H1 (cell line): ENCODE results near the gene CROCC2. TPM values are rescaled to one million over a fixed set of nuclear protein-coding genes. Genes with fewer than 3 reads are reported as not detected.

Source experiments
- CTCF ChIA-PET: fragments of 300-600 bp; sonication (Branson Sonifier 250); formaldehyde crosslinking; loops from one replicate; lab custom pipeline; 2021; ENCODE audit not compliant: partially characterized antibody; lab: Charles Lee
- POLR2A ChIA-PET: fragments of 300-600 bp; sonication (Branson Sonifier 250); formaldehyde crosslinking; loops from one replicate; lab custom pipeline; 2021; ENCODE audit warnings: inconsistent platforms; ENCODE audit not compliant: partially characterized antibody; lab: Charles Lee
- DNase-seq, 2 experiments: peaks; one replicate each; pipeline versions ENCODE4 v3.0.0 to v3.0.0-alpha.2; 2010 to 2022; ENCODE audit warnings: low spot score in 2 of 2, low read depth in 1 of 2, mixed read lengths in 1 of 2
- FAIRE-seq: peaks from 2 replicates; lab custom pipeline; 2011; peaks lifted over from hg19 to GRCh38; lab: Jason Lieb, UNC
- H2AFZ ChIP-seq: 2 replicates; pipeline ENCODE4 v1.8.1; 2012; ENCODE audit warnings: low read length, inconsistent platforms
- H2AK5ac ChIP-seq: 2 replicates; pipeline ENCODE4 v1.6.1; 2013; ENCODE audit warnings: low read depth, low read length
- H2BK120ac ChIP-seq: replicated peaks from 2 replicates; pipeline ENCODE3; 2013; ENCODE audit warnings: low read depth, low read length, inconsistent platforms
- H2BK12ac ChIP-seq: 2 replicates; pipeline ENCODE4 v1.6.1; 2013; ENCODE audit warnings: low read depth, low read length
- H2BK15ac ChIP-seq: 2 replicates; pipeline ENCODE4 v1.6.1; 2013; ENCODE audit warnings: low read length
- H2BK20ac ChIP-seq: 2 replicates; pipeline ENCODE4 v1.6.1; 2013; ENCODE audit warnings: low read length
- H2BK5ac ChIP-seq: 2 replicates; pipeline ENCODE4 v1.6.1; 2013; ENCODE audit warnings: low read depth, low read length
- H3K14ac ChIP-seq: 2 replicates; pipeline ENCODE4 v1.6.1; 2013; ENCODE audit warnings: inconsistent platforms; ENCODE audit not compliant: insufficient read length
- H3K18ac ChIP-seq: 2 replicates; pipeline ENCODE4 v1.6.1; 2013; ENCODE audit warnings: low read length; ENCODE audit errors: extremely low read depth
- H3K23ac ChIP-seq: 2 replicates; pipeline ENCODE4 v1.6.1; 2013; ENCODE audit warnings: inconsistent platforms; ENCODE audit not compliant: insufficient read length
- H3K23me2 ChIP-seq: 2 replicates; pipeline ENCODE4 v1.6.1; 2013; ENCODE audit warnings: low read depth, low read length
- H3K27ac ChIP-seq: 2 replicates; pipeline ENCODE4 v1.6.1; 2011; ENCODE audit warnings: low read depth, low read length, inconsistent platforms
- H3K27me3 ChIP-seq, 4 experiments: replicated peaks in 1 of 4; 1 replicate in 1 of 4; 2 replicates in 3 of 4; pipeline versions ENCODE4 v1.6.1 to v1.8.1; 2011 to 2013; ENCODE audit warnings: low read length in 3 of 4, mild to moderate bottlenecking in 3 of 4, inconsistent platforms in 2 of 4, mixed read lengths in 2 of 4, moderate library complexity in 1 of 4; ENCODE audit not compliant: control insufficient read depth in 3 of 4, insufficient read depth in 3 of 4; ENCODE audit errors: extremely low read depth in 1 of 4
- H3K36me3 ChIP-seq, 4 experiments: 2 replicates each; pipeline versions ENCODE4 v1.6.1 to v1.8.1; 2011 to 2013; ENCODE audit warnings: mild to moderate bottlenecking in 4 of 4, low read length in 3 of 4, moderate library complexity in 2 of 4, control low read depth in 1 of 4, inconsistent platforms in 1 of 4; ENCODE audit not compliant: insufficient read depth in 4 of 4, control insufficient read depth in 2 of 4
- H3K4ac ChIP-seq: replicated peaks from 2 replicates; pipeline ENCODE3; 2013; ENCODE audit warnings: low read length, low read depth, mixed read lengths, inconsistent platforms; ENCODE audit not compliant: insufficient read length
- H3K4me1 ChIP-seq, 4 experiments: replicated peaks in 1 of 4; 1 replicate in 1 of 4; 2 replicates in 3 of 4; pipeline versions ENCODE4 v1.6.1 to v1.8.1; 2011 to 2013; ENCODE audit warnings: low read length in 3 of 4, inconsistent platforms in 2 of 4, mixed read lengths in 1 of 4; ENCODE audit not compliant: insufficient read depth in 4 of 4, control insufficient read depth in 3 of 4
- H3K4me2 ChIP-seq, 2 experiments: 2 replicates each; pipeline versions ENCODE4 v1.6.1 to v1.8.1; 2011 to 2013; ENCODE audit warnings: low read depth in 2 of 2, low read length in 2 of 2, control low read depth in 1 of 2, inconsistent platforms in 1 of 2, mild to moderate bottlenecking in 1 of 2; ENCODE audit not compliant: insufficient read depth in 1 of 2
- H3K4me3 ChIP-seq, 4 experiments: fragments of 200-600, 300-600 bp in 1 of 4; sonication (generic), shearing (Covaris generic), sonication (Bioruptor Twin) in 1 of 4; 2 replicates each; pipeline versions ENCODE4 v1.5.1 to v1.8.1; 2011 to 2016; ENCODE audit warnings: low read length in 4 of 4, low read depth in 3 of 4, control low read depth in 2 of 4, inconsistent platforms in 2 of 4, mild to moderate bottlenecking in 2 of 4, mixed read lengths in 1 of 4, moderate library complexity in 1 of 4; ENCODE audit not compliant: insufficient read depth in 2 of 4; ENCODE audit errors: extremely low read depth in 1 of 4
- H3K56ac ChIP-seq: replicated peaks from 2 replicates; pipeline ENCODE3; 2013; ENCODE audit warnings: low read depth, mild to moderate bottlenecking, mixed read lengths, low read length, inconsistent platforms; ENCODE audit not compliant: insufficient read length
- H3K79me1 ChIP-seq: 2 replicates; pipeline ENCODE4 v1.6.1; 2013; ENCODE audit warnings: low read depth, low read length, control low read depth
- H3K79me2 ChIP-seq, 2 experiments: 2 replicates each; pipeline versions ENCODE4 v1.6.1 to v1.8.1; 2012 to 2013; ENCODE audit warnings: low read length in 2 of 2, mild to moderate bottlenecking in 2 of 2, inconsistent platforms in 1 of 2; ENCODE audit not compliant: insufficient read depth in 2 of 2, control insufficient read depth in 1 of 2
- H3K9ac ChIP-seq, 4 experiments: replicated peaks in 1 of 4; 1 replicate in 1 of 4; 2 replicates in 3 of 4; pipeline versions ENCODE4 v1.6.1 to v1.8.1; 2011 to 2013; ENCODE audit warnings: low read depth in 3 of 4, low read length in 3 of 4, control low read depth in 2 of 4, mild to moderate bottlenecking in 2 of 4, moderate library complexity in 2 of 4, inconsistent platforms in 1 of 4; ENCODE audit errors: extremely low read depth in 1 of 4
- H3K9me3 ChIP-seq, 2 experiments: 2 replicates each; pipeline versions ENCODE4 v1.6.1 to v1.8.1; 2012 to 2013; ENCODE audit warnings: mild to moderate bottlenecking in 2 of 2, moderate library complexity in 2 of 2, control low read depth in 1 of 2, inconsistent platforms in 1 of 2, low read depth in 1 of 2, low read length in 1 of 2, mixed read lengths in 1 of 2; ENCODE audit not compliant: insufficient read depth in 2 of 2
- H4K20me1 ChIP-seq, 2 experiments: replicated peaks in 1 of 2; 2 replicates each; pipeline versions ENCODE3 to v1.8.1; 2011 to 2013; ENCODE audit warnings: inconsistent platforms in 2 of 2, low read length in 2 of 2, mild to moderate bottlenecking in 1 of 2; ENCODE audit not compliant: insufficient read depth in 2 of 2, control insufficient read depth in 1 of 2
- H4K5ac ChIP-seq: 2 replicates; pipeline ENCODE4 v1.6.1; 2013; ENCODE audit warnings: low read length, low read depth, mixed read lengths, inconsistent platforms; ENCODE audit not compliant: insufficient read length
- H4K8ac ChIP-seq: 2 replicates; pipeline ENCODE4 v1.8.0; 2013; ENCODE audit warnings: mild to moderate bottlenecking, moderate library complexity, low read length, inconsistent platforms; ENCODE audit not compliant: insufficient read depth; ENCODE audit errors: extremely low read depth
- H4K91ac ChIP-seq: replicated peaks from 2 replicates; pipeline ENCODE3; 2013; ENCODE audit warnings: low read length, mixed read lengths, inconsistent platforms; ENCODE audit not compliant: insufficient read length
- CBX8 ChIP-seq: fragments of 300-800, 300-1000 bp; sonication (generic); IDR thresholded peaks from 2 replicates; pipeline ENCODE4 v1.7.1; 2016; ENCODE audit warnings: low read depth, low read length, borderline replicate concordance
- EZH2 ChIP-seq: fragments of 200-600 bp; sonication (generic); IDR thresholded peaks from 2 replicates; pipeline ENCODE4 v1.7.1; 2012; ENCODE audit warnings: low read depth, mild to moderate bottlenecking, moderate library complexity, low read length, inconsistent platforms; ENCODE audit not compliant: severe bottlenecking
- JUND ChIP-seq: IDR thresholded peaks from 2 replicates; pipeline ENCODE4 v1.6.1; 2011; ENCODE audit warnings: mild to moderate bottlenecking, improper control_type of control experiment, low read length
- NRF1 ChIP-seq: IDR thresholded peaks from 2 replicates; pipeline ENCODE4 v1.6.1; 2011; ENCODE audit warnings: mild to moderate bottlenecking, low read depth, low read length, improper control_type of control experiment
- SIRT6 ChIP-seq: IDR thresholded peaks from one replicate; pipeline ENCODE4 v1.7.1; 2012; ENCODE audit warnings: low read length, inconsistent platforms
- ZNF274 ChIP-seq: IDR thresholded peaks from 2 replicates; pipeline ENCODE4 v1.7.0; 2012; ENCODE audit warnings: low read length, borderline replicate concordance; ENCODE audit errors: extremely low read depth
- WGBS, 2 experiments: shearing (Covaris generic) in 1 of 2; methylation state at CpG; one replicate each; pipeline versions ENCODE4 v1.1.6 to v1.1.7; 2013 to 2015; ENCODE audit warnings: low lambda C conversion rate in 2 of 2, mixed read lengths in 2 of 2, inconsistent platforms in 1 of 2, low coverage in 1 of 2, missing lambda C conversion rate in 1 of 2; ENCODE audit not compliant: insufficient replicate concordance in 2 of 2, insufficient coverage in 1 of 2, insufficient read length in 1 of 2; ENCODE audit errors: extremely low coverage in 1 of 2, missing lambda C conversion rate in 1 of 2; 5-methylcytosine and 5-hydroxymethylcytosine counted together
- polyA plus RNA-seq, 7 experiments: library from polyadenylated mRNA; depleted of rRNA in 3 of 7; stranded (reverse) in 5 of 7; unstranded in 2 of 7; fragments of >200 nt in 5 of 7; fragments of 200-250 nt in 2 of 7; gene quantifications; 1 replicate in 5 of 7; 2 replicates in 1 of 7; 4 replicates in 1 of 7; pipeline versions ENCODE4 v1.2.1 to v1.2.3, GENCODE V29; 2011 to 2013; ENCODE audit warnings: missing spikeins in 2 of 7, mixed read lengths in 2 of 7
- total RNA-seq: library from RNA; stranded (reverse); fragmentation: NEBNext Ultra II Directional; extraction: Animal tissue kit (Norgen Biotek cat#: 25700); gene quantifications from 2 replicates; pipeline ENCODE4 v1.2.1, GENCODE V29; 2021

Gene CROCC2
- total and polyA plus RNA-seq, 2 of the 8 experiments (the other 6 are each of a cell fraction or from before 2014, with no cell fraction given): not detected

DNA sequence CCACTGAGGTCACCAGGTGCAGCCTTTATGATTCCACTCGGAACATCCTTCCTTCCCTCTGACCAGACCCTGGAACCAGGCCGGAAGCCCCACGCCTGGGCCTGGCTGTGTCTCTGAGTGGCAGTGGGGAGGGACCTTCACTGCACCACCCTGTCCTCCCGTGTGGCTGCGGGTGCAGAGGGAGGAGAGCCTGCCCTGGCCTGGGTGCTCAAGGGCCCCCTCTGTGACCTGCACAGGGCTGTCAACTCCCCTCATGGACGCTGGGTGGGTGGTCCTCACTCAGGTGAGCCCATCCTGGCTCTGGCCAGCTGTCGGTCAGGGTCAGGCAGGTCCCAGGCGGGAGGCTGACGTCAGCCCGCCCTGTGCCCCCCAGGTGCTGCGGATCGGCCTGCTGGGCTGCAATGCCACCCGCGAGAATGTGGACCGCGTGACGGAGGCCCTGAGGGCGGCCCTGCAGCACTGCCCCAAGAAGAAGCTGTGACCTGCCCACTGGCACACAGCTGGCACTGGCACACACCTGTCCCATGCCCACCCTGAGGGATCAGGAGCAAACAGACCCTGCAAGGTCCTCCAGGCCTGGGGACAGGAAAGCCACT is 27.7 kb upstream of the CROCC2 start:
- Histone ChIP-seq H3K23ac (no peak overlapping the region), H4K8ac (no peak overlapping the region), H4K91ac (no peak overlapping the region), H2BK15ac (no peak overlapping the region), H3K4me3 (no peak overlapping the region), H3K18ac (no peak overlapping the region), H2AK5ac (no peak overlapping the region), H3K4me2 (no peak overlapping the region), H3K4ac (no peak overlapping the region), H3K14ac (no peak overlapping the region), H3K9me3 (no peaks in the 10 kb centered on the region), H3K79me2 (no peaks in the 10 kb centered on the region), H3K23me2 (no peaks in the 10 kb centered on the region), H2BK20ac (no peak overlapping the region), H3K4me1 (no peaks in the 10 kb centered on the region; a peak in 1 of 7 replicates), H3K9ac (no peak overlapping the region), H3K27me3 (no peaks in the 10 kb centered on the region), H3K56ac (no peak overlapping the region), H4K5ac (no peak overlapping the region), H3K27ac (no peak overlapping the region), H4K20me1 (no peaks in the 10 kb centered on the region), H3K36me3 (no peaks in the 10 kb centered on the region), H2BK120ac (no peak overlapping the region), H2AFZ (no peak overlapping the region), H2BK5ac (no peak overlapping the region), H2BK12ac (no peak overlapping the region), H3K79me1 (no peaks in the 10 kb centered on the region)
- 72% methylated on average over 6 of the region's 18 CpGs; no CpG with 5 or more reads in 1 of the 2 experiments for WGBS, 2 experiments
- FAIRE-seq (no peak), DNase-seq (no peak)
- CTCF ChIA-PET: interaction anchor here (0.7 to 1.7 kb wide), 3 partner anchors 19 to 27 kb away, joined by 3 to 7 read pairs (median 6); no protein-coding TSS in a partner anchor
- TF ChIP-seq ZNF274: no peak
- no peak for TF ChIP-seq NRF1
- no peak for TF ChIP-seq CBX8
- TF ChIP-seq EZH2: no peak
- TF ChIP-seq SIRT6: no peak
- TF ChIP-seq JUND: no peak
- POLR2A ChIA-PET: no interaction called here
